Brain pericyte (primary cell): Measurements from ENCODE around the gene PLCB4.

ENCODE experiments used
- DNase-seq: peaks from one replicate; pipeline ENCODE4 v3.0.0-alpha.2; 2012; ENCODE audit warnings: low read depth, low spot score

PLCB4 gene

DNA sequence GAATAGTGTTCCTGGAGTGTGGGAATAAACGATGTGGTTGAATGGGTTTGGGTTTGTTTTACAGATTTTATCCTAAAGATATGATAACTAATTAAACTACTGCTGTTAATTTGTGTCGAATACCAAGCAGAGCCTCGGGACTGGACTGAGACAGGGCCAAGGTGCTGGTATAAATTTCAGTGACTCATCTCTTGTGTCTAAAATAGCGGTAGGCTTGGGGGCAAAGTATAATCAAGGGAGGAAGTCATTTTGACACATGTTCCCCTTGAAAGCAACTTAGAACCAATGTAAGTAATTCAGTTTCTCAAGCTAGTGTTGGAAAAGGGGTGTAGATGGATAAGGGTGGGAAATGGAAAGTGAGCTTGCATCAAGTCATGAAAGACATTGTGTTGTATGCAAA is 108.4 kb downstream of the PLCB4 start:
- DNase-seq, result no peak

- no peak for DNase-seq
Measured at GRCh38 chr20:9179193-9179802, 110.4 kb downstream of the PLCB4 start.

- DNase-seq, result no peak
Measured at GRCh38 chr20:9179867-9180266, 111.0 kb downstream of the PLCB4 start.

DNA sequence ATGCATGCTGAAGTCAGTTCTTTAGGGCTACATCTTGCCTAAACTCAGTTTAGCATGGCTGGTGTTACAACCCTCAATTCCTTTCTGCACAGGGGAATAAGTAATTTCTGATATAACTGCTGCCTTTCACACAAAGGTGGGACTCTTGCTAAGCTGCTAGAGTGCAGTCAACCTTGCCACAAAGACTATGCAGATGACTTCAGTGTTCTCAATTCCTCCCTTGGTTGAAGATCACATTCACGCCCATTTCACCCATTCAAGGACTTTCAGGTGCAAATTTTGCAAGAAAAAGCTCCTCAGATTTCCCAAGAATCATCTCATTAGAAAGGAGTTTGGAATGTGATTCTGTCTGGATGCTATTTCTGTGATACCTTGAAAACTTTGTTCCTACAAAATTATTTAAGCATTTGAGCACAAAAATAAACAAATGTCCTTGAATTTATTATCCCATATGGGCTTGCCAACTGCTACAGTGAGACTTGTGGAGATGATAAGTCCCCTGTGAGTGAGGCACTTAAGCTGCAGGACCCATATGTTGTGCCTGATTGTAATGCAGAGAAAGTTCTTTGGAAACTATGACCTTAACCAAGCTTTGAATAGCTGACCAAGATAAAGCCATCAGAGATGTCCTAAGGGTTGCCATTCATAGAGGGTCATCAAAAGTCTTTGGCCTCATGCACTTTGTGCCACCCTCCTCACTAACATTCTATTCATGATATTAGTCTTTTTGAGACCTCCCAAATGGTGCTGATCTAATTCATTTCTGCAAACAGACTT is 111.8 kb downstream of the PLCB4 start:
- no peak for DNase-seq

GRCh38 chr20:9185511-9185910 is 116.6 kb downstream of the PLCB4 start:
- DNase-seq, result no peak

DNA sequence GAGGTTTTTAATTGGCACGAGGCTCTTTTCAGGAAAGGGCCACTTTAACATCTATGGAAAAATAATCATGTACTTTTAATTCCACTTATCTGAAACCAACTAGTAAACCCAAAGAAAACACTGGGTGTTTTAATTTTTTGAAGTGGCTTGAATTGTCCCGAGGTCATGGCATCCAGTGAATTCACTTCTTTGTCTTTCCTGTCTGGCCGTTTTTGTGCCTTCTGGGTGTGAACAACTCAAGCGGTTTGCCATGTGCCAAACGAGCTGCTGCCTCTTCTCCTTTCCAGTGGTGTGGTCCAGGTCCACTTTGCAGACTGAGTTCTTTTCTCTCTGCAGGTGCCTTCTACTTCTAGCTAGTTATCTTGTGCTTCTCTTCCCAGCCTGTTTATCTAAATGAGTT is 117.5 kb downstream of the PLCB4 start:
- DNase-seq, result no peak

DNA sequence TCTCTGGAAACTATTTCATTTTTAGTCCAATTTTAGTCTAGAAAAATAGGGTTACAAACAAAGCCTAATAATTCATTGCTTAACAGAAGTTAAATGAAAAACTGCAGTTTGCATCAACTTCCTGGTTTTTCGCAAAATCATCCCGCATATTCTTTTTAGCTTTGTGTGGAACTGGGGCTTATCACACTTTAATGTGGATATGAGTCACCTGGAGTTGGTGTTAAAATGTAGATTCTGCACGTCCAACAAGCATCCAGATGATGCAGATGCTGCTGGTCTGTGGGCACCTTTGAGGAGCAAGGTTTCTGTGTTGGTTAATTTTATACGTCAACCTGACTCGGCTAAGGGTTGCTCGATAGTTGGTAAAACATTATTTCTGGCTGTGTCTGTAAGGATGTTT is 126.1 kb downstream of the PLCB4 start:
- DNase-seq, result no peak

DNA sequence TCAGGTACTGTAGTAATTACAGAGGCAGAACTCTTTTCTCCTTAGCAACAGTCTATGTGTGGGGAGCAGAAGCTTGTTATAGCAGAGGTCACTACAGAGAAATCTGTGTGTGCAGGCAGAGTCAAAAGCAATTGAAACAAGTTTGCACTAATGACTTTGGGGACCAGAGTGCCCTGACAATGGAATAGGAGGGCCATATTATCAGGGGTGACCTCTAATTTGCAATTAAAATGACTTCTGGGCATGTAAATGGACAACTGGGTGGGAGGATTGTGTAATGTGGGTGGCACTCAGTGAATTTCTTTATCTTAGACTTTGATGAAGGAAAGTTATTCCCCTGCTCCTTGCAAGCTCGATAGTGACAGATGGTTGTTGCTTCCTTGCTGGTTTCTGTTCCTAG is 127.2 kb downstream of the PLCB4 start:
- DNase-seq, result no peak

- no peak for DNase-seq
Measured at GRCh38 chr20:9198460-9198859, 129.6 kb downstream of the PLCB4 start.

- DNase-seq, result no peak
Measured at GRCh38 chr20:9200196-9200595, 131.3 kb downstream of the PLCB4 start.

GRCh38 chr20:9200620-9201019 is 131.7 kb downstream of the PLCB4 start:
- DNase-seq, result no peak

GRCh38 chr20:9202420-9203080 is 133.7 kb downstream of the PLCB4 start:
- no peak for DNase-seq

- no peak for DNase-seq
Measured at GRCh38 chr20:9203081-9203447, 134.2 kb downstream of the PLCB4 start.

- no peak for DNase-seq
Measured at GRCh38 chr20:9204979-9205378, 136.1 kb downstream of the PLCB4 start.

DNA sequence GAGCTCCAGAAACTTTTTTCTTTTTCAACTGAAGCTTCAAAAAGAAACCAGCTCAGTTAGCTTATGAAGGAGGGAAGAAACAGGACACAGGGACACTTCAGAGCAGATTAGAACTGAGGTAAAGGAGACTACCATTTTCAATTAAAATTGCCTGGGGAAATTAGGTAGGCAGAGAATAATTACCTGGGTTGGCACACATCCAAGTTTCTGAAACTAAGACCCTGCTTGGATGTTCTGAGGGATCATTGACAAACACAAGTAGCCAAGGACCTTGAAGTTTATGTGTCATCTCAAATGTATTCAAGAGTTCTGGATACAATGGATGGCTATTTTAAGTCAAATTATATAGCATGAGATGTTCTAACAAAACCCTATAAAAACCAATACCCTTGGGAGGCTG is 137.6 kb downstream of the PLCB4 start:
- DNase-seq, result no peak

DNA sequence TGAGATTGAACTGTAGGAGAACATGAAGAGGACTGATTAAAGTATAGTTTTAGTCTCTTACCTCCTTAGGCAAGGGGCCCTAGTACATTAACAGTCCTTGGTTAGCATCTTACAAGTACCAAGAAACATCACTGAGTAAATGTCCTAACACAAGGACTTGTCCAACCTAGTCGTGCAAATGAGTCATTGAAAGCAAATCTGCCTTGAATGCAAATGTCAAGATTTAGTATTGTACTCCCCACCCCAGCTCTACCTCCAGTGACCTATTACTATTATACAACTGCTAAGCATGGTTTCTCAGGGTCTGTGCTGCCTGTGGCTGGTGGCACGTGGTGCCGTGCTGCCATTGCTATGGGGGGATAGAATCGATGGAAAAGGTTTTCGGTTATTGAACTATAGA is 138.4 kb downstream of the PLCB4 start:
- no peak for DNase-seq

DNA sequence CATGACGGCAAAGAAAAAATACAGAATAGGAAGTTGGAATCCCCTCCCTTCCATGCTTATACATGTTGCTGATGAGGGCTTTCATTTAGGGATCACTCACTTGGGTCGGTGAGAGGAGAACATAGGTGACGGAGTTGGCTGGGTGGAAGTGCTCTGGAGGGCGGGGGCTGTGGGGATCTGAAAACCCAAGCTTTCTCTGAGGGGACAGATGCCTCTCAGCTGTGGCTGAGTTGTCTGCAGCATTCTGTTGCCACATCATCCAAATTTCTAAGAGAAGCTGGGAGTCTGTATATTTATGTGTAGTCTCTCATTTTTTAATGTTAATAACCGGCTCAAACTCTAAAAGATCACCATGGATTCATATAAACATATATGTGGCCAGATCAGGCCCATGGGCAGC is 141.5 kb downstream of the PLCB4 start:
- no peak for DNase-seq

DNA sequence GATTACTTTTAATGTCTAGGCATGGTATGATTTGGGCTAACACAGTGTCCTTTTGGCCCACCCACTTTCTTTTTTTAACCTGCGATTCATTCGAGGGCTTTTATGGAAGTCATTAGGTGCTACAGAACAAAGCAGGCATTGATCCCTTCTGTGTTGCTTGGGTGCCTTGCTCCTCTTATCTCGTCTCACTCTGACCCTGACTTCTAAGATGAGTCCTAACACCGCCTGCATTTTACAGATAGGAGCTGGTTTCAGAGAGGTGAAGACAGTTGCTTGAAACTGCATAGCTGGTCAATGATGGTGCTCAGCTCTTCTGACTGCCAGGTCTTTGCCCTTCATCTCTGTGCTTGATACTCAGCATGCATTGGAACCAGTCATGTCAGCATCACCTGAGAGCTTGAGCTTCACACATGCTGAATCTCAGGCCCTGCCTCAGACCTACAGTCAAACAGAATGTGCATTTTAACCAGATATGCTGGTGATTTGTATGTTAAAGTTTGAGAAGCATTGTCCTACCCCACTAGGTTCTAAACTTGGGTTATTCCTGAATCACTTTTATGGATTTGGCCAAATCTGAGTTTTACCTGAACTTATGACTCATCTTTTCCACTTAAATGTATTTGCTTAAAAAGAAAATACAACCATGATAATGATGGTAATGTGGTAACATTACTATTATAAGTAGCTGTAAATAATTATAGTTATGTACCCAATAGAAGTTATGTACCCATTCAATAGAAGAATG is 142.3 kb downstream of the PLCB4 start:
- DNase-seq, result no peak

DNA sequence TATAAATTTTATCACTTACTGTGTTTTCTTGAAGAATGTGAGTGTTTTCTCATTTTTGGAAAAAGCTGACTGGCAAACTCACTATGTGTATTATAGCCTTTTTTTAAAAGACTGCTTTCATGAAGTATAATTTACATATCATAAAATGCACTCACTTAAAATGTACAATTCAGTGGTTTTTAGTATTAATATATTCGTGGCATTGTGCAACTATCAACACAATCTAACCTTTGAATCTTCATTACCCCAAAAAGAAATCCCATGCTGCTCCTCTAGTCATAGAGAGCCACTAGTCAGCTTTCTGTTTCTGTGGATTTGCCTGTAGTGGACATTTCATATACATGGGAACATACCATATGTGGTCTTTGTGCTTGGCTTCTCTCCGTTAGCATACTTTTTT is 143.8 kb downstream of the PLCB4 start:
- no peak for DNase-seq

GRCh38 chr20:9214685-9215084 is 145.8 kb downstream of the PLCB4 start:
- DNase-seq, result no peak

GRCh38 chr20:9215539-9215938 is 146.7 kb downstream of the PLCB4 start:
- no peak for DNase-seq

DNA sequence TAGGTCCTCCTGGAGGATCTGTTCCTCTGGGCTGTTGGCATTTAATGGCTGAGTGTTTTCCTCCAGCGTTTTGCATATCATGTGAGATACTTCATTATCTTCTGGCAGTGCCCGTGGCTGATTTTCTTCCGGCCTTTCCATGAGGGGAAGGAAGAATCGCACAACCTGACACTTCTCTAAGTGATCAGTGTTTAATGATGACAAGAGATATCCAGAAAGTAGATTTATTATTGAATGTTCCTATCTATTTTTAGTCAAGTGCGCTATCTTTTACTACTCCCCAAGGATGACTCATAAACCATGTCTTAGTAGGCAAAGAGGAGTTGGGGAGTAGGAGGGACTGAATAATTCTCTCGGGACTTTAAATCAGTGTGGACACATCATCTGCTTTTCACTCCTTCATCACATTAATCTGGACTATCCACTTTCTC is 149.7 kb downstream of the PLCB4 start:
- DNase-seq, result no peak
